NCI-H2107 (cell line): ENCODE measurements around the gene KRT13.

Source experiments
- DNase-seq: peaks from one replicate; lab custom pipeline; 2025; lab: John Stamatoyannopoulos, UW

Gene KRT13

GRCh38 chr17:41537614-41537954, 32.2 kb upstream of the KRT13 start:
- no peak for DNase-seq

DNA sequence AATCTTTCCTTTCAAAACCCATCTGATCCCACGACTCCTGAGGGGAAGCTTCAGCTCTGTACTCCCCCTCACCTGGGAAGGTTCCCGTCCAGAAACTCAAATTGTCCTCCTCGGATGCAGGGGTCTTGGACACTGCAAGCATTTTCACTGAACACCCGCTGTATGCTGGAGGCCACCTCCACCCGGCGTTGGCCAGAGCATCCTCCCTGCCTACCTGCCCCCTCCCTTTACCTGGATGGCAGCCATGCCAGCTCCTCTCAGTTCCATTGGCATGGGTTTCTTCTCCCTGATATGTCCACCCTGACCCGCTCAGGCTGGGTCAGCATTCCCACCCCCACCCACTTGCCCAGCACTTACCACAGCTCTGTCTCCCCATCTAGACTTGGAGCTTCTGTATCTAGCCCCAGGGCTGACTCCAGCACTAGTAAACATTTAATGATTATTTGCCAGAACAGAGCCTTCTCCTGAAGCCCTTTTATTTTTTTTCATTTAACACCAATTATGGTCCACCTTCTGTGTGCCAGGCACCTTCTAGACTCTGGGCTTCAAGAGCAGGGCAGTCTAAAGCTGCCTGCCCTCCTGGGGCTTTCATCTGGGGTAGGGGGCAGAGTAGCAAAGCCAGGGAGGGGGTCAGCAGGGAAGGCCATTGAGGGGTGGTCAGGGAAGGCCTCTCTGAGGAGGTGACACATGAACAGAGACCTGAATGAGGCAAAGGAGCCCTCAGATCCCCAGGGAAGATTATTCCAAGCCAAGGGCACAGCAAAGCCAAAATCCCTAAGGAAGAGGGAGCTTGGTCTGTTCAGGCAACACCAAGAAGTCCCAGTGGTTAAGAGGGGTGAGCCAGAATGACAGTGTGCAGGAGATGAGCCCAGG, 31.6 kb upstream of the KRT13 start:
- no peak for DNase-seq

DNA sequence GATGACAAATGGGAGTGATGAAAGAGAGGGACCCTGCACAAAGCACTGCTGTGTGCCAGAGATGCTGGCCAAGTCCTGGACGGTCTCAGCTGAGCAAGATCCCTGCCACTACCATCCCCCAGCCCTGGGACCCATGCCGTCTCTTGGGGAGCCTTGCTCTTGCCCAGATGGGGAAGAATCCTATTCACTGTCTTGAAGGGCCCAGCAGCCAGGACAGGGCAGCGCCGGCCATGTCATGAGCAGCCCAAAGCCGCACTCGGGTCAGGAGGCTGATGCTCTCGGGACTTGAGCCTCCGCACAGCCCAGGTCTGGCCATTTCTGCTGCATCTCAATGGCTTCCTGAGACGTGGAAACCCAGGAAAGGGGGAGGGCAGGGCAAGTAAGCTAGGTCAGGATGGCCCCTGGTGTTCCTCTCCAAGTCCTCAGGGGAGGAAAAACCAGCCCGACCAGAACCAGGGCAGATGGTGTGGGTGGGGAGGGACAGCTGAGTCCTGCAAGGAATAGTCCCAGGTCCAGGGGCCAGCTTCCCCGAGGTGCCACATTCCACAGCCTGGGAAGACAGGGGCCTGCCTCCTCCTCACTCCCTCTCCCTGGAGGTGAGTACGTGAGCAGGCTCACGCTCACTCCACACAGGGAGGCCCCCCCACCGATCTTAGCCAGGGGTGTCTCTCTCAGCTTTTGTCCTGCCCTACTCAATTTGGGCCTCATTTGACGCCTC, 30.5 kb upstream of the KRT13 start:
- DNase-seq, result no peak

- DNase-seq, result no peak
Observed at GRCh38 chr17:41534899-41535546, 29.6 kb upstream of the KRT13 start.

GRCh38 chr17:41533613-41534012, 28.2 kb upstream of the KRT13 start:
- DNase-seq, result no peak

- no peak for DNase-seq
Observed at GRCh38 chr17:41532947-41533570, 27.6 kb upstream of the KRT13 start.

DNA sequence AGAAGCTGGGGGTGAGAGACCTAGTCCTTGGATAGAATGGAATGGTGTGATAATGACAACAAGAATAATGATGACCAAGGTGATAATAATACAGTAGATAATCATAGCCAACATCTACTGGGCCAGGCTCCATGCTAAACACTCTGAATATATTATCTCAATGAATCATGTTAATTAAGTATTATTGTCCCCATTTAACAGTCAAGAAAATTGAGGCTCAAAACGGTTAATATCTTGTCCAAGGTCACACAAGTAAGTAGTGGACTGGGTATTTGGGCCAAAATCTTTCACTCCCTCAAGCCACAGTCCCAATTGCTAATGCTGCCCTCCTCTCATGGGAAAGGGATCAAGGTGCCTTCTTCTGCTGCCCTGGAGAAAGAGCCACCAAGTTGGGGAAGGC, 26.6 kb upstream of the KRT13 start:
- DNase-seq, result no peak

- no peak for DNase-seq
Observed at GRCh38 chr17:41530062-41531048, 24.9 kb upstream of the KRT13 start.

DNA sequence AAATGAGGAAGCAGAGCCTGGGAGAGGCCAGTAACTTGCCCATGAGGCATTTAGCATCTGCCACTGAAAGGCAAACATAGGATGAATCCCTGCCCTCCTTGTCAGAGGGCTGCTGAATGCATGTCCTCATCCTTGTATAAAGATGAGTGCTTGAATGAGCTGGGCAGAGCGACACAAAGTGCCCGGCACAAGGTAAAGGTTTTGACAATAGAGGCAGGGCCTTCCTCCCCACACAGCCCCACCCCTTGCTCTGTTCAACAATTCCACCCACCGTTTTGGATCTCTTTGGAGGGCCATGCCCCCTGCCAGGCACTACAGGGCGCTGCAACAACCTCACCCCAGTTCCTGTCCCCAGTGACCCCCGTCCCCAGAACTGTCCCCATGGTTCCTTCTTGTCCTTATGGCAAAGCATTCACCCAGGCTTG, 24.1 kb upstream of the KRT13 start:
- no peak for DNase-seq

- no peak for DNase-seq
Observed at GRCh38 chr17:41528959-41529353, 23.5 kb upstream of the KRT13 start.

GRCh38 chr17:41527063-41528023, 21.9 kb upstream of the KRT13 start:
- no peak for DNase-seq

DNA sequence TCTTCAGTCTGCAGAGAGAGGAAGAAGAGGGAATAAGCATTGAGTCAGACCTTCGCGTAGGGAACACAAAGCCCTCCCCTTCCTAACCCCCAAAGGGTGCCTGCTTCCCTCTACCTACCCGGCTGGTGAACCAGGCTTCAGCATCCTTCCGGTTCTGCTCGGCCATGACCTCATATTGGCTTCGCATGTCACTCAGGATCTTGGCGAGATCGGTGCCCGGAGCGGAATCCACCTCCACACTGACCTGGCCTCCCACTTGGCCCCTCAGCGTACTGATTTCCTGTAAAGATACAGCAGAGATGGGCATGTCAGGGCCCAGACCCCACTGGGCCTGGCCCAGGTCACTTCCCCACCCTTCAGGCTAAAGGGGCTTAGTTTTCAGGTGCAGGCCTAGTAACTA, 18.8 kb upstream of the KRT13 start:
- no peak for DNase-seq

DNA sequence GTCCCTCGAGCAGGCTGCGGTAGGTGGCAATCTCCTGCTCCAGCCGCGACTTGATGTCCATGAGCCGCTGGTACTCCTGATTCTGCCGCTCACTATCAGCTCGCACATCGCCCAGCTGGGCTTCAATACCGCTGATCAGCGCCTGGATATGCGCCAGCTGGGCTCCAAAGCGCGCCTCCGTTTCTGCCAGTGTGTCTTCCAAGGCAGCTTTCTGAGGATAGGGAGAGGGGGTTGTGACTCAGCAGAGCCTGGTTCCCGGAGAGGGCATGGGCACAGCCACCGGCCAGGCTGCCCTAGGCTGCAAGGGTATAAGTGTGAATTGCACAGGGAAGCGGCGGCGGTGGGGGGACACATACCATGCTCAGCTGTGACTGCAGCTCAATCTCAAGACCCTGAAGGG, 18.4 kb upstream of the KRT13 start:
- no peak for DNase-seq

DNA sequence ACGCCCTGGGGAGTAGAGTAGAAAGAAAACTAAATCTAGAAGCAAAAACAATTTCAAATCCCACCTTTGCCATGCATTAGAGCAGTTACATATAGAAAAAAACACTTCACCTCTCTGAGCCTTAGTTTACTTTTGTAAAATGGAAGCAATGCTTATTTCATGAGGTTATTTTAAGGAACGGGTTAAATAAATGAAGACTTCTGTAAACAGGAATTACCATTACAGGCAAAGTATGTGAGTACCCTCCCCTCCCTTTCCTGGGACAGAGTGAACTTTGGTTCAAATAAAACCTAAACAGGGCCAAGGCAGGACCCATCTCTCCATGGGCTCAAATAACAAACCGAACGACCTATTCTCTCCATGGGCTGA, 17.8 kb upstream of the KRT13 start:
- DNase-seq, result no peak

DNA sequence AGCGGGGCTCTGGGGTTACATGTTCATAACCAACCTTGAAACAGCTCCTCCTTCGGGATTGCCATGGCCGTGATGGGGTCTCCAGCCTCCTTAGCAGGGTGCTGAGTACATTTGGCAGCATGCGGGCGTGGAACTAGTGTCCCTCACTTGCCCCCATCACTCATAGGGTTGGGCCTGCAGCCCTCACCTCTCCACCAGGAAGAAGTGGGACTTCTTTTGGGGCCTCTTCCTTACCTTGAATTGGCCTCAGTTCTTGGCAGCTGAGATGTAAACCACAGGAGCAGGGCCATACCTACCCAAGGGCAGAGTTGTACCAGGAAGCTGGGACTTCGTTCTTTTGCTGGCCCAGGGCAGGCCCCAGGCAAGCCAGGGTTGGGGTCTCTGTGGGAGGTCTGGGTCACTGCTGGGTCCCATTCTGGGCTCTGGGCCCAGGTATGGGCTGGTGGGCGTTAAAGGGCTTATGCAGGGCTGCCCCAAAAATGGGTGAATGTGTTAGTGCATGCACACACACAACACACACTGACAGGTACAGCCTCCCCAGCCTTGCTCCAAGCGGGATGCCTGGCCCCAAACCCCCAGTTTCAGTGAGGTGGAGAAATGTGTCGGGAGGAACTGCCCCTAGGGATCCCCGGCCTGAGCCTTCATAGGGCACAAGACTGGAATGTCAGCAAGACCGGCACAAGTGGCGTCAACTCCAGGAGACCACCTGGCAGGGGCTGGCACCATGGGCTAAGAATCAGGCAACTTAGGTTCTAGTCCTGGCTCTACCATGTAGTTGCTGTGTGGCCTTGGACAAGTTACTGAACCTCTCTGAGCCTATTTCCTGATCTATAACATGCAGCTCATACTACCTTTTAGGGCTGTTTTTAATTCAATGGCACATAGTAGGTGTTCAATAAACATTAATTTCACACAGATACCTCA, 17.2 kb upstream of the KRT13 start:
- no peak for DNase-seq

GRCh38 chr17:41521574-41522261, 16.3 kb upstream of the KRT13 start:
- no peak for DNase-seq

GRCh38 chr17:41520821-41521521, 15.6 kb upstream of the KRT13 start:
- DNase-seq, result no peak
